ENCODE measurements around the gene STOML2.
A peak's percentile ranks its signal among the peaks of the same experiment; 100 is the strongest.

STOML2 gene

GRCh38 chr9:35078066-35078465, 24.9 kb downstream of the STOML2 start:
- DNase-seq (ENCODE audit: low spot score), result no peak
- TF ChIP-seq CTCF (IDR thresholded peaks at IDR 0.05), result no peak
- H3K4me3 ChIP-seq, result no peak overlapping the region
- no peak overlapping the region for H3K27ac ChIP-seq

GRCh38 chr9:35076848-35077247, 26.1 kb downstream of the STOML2 start:
- DNase-seq (ENCODE audit: low spot score), result no peak
- Histone ChIP-seq H3K27ac (no peak overlapping the region), H3K4me3 (no peak overlapping the region)
- TF ChIP-seq CTCF (IDR thresholded peaks at IDR 0.05), result no peak

DNA sequence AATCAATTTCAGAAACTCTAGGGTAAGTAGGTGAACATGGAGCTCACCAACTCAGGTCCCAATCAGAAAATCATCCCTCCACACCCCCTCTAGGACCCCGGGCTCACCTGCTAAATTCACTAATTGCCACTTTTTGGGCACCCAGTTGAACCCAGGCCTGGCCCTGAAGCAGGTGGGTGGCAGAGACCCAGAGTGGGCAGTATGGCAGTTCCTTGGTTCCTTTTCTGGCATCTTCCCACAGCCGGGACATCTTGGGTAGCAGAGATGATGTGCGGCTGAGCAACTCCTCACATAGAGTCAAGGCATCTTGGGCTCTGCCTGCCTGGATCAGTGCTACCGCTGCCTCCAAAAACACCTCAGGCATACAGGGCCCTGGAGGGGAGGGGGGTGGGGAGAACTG, 27.6 kb downstream of the STOML2 start:
- DNase-seq (ENCODE audit: low spot score), result no peak
- Histone ChIP-seq H3K4me3 (no peak overlapping the region), H3K27ac (no peak overlapping the region)
- TF ChIP-seq CTCF (IDR thresholded peaks at IDR 0.05), result no peak

DNA sequence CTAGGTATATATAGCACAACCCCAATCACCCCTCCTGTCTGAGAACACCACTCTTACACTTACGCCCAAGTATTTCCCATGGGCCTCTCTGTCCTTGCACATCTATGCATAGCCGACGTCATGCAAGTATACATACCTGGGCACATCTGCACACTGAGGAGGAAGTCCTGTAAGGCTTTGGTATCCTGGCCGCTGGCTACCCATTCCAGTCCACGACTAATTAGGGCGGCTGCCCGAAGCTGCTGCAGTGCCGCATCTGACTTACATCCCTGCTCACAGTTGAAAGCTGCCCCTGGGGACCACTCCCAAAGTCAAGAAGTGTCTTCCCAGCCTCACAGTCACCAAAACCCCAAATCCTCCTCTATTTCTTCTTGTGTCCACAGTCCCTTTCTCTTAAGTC, 28.1 kb downstream of the STOML2 start:
- no peak for TF ChIP-seq CTCF (IDR thresholded peaks at IDR 0.05)
- H3K4me3 ChIP-seq, result no peak overlapping the region

DNA sequence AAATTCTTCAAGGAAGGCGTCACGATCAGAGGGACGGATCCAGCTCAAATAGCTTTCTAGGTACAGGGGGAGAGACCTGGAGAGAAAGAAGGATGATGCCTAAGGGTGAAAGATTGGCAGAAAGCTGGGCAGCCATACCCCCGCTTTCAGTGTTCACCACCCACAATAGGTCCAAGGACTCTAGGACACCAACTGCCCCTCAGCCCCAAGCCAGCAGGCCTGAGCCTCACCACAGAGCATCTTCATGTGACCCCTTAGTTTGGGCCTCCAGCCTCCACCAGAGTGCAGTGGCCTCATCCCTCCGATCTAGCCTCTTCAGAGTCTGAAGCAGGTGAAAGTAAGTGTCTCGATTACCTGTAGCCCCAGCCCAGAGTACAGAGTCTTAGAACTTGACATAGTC, 28.8 kb downstream of the STOML2 start:
- no peak overlapping the region for H3K27ac ChIP-seq
- TF ChIP-seq CTCF (IDR thresholded peaks at IDR 0.05), result no peak
- DNase-seq (ENCODE audit: low spot score), result no peak

More for the DNA sequence above, 28.1 kb downstream of the STOML2 start:
- H3K27ac ChIP-seq, result no peak overlapping the region
- DNase-seq (ENCODE audit: low spot score), result no peak

GRCh38 chr9:35073279-35073612, 29.7 kb downstream of the STOML2 start:
- Histone ChIP-seq H3K4me3 (no peak overlapping the region), H3K27ac (no peak overlapping the region)
- no peak for DNase-seq (ENCODE audit: low spot score)
- TF ChIP-seq CTCF (IDR thresholded peaks at IDR 0.05), result no peak

More for the DNA sequence above, 28.8 kb downstream of the STOML2 start:
- H3K4me3 ChIP-seq, result no peak overlapping the region

- H3K4me3 ChIP-seq, result peak within 1 kb of the TSS; percentile 96
- DNase-seq (ENCODE audit: low spot score), result peak; percentile 99
- TF ChIP-seq CTCF (IDR thresholded peaks at IDR 0.05), result no peak
- peak within 1 kb of the TSS; percentile 98 to 100 for H3K27ac ChIP-seq
Observed at GRCh38 chr9:35072461-35073278, 30.3 kb downstream of the STOML2 start, which contains the start of gene VCP. Gene VCP (minus strand): TSS chr9:35072625. CDS start chr9:35072353, 272 bp downstream.

Measured in coronary artery (tissue), 2 donors.